ENCODE results near the gene SIT1. TPM values are rescaled to one million over a fixed set of nuclear protein-coding genes. Genes with fewer than 3 reads are reported as not detected.
"Not testable (repeated sequence)": the region's sequence is repeated elsewhere in the genome, so short reads cannot be mapped to it uniquely, and the experiment has no call there.

Gene SIT1
- polyA plus RNA-seq, 1 donor = not detected

DNA sequence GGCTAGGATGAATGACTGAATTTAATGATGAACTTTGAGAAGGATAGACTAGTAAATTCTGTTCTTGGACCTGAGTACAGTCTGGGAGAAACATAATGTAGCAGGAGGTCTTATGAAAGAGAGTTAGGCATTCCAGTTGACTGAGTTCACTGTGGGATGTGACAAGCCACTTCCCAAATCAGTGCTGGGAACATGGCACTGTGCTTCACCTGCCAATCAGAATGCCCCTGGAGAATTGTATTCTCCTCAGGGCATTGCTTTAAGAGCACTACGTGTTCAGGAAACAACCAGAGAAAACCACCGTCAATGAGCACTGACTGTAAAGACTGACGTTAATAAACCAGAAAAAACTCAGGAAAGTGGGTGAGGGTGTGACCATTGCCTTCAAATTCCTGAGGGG lies 8.6 kb upstream of the SIT1 start:
- no peak for DNase-seq

- DNase-seq = no peak
These were observed 8.2 kb upstream of the SIT1 start for GRCh38 chr9:35658968-35659220.

DNA sequence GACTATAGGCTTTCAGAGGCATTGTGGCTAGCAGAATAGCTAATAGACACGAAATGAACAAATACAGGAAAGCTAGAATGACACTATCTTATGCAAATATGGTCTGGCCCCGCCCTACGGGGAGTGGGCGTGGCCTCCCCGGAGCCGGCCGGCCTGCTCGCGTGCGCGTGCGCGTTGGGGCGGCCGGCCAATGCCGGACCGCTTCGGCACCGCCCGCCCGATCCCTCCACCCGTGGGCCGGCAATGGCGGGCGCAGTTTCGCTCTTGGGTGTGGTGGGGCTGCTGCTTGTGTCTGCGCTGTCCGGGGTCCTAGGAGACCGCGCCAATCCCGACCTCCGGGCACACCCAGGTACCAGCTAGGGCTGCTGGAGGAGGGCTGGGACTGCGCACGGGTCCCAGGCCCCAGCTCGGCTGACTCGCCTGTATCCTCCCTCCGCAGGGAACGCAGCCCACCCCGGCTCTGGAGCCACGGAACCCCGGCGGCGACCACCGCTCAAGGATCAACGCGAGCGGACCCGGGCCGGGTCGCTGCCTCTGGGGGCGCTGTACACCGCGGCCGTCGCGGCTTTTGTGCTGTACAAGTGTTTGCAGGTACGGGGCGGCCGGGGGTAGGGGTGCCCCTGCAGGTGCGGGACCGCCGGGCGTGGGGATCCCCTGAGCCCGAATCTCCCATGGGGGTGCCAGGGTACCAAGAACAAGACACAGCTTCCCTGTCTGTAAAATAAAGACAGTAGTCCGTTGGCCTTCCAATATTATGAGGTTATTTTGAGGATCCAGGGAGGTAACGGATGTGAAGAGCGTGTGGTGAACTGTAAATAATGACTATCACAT lies 7.6 kb upstream of the SIT1 start, which contains the start of gene CCDC107:
Gene CCDC107 (plus strand): TSS at position 156 of the 831 bp plus-strand sequence. CDS start 88 bp downstream, at position 244.
- DNase-seq = peak; percentile 93

DNA sequence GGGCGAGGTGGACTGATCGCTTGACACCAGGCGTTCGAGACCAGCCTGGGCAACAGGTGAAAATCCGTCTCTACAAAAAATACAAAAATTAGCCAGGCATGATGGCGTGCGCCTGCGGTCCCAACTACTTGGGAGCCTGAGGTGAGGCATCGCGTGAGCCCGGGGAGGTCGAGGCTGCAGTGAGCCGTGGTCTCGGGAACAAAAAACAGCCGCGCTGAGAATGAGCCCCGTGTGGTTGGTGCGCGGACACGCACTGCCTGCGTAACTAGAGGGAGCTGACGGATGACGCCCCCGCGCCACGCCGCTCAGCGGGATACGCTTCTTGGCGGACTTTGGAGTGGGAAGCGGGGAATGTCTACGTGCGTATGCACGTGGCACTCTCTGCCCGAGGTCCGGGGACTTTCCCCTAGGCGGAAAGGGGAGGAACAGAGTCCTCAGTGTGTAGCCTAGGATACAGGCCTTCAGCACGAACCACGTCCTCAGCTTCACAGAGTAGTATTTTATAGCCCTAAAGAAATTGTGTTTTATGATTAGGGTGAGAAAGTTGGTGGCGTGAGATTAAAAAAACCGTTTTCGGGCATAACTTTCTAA lies 6.9 kb upstream of the SIT1 start, which contains the start of gene RMRP:
Gene RMRP (minus strand): TSS at position 474 of the 591 bp plus-strand sequence.
- peak; percentile 98 for DNase-seq

GRCh38 chr9:35656831-35657545 lies 6.3 kb upstream of the SIT1 start:
- DNase-seq = no peak

DNA sequence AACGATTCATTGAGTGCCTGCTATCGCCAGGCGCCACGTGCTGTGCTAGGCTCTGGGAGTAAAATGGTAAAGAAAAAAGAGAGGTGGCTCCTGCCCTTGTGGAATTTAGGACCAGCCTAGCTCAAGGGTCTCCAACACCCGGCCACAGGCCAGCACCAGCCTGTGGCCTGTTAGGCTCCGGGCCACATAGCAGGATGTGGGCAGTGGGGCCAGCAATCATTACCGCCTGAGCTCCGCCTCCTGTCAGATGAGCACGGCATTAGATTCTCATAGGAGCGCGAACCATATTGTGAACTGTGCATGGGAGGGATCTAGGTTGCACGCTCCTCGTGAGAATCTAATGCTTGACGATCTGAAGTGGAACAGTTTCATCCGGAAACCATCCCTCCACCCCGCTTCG lies 5.6 kb upstream of the SIT1 start:
- no peak for DNase-seq

- DNase-seq = no peak
These were observed 2.9 kb upstream of the SIT1 start for GRCh38 chr9:35653611-35654010.

DNA sequence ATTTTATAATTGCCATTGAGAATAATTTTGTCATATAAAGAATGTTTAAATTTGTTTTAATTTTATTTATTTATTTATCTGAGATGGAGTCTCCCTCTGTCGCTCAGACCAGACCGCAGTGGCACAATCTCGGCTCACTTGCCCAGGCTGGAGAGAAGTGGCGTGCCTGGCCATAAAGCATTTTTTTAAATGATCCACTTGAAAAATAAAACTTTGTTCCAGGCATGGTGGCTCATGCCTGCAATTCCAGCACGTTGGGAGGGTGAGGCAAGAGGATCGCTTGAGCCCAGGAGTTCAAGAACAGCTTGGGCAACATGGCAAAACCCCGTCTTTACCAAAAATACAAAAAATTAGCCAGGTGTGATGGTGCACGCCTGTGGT lies 2.1 kb upstream of the SIT1 start:
- DNase-seq = no peak

DNA sequence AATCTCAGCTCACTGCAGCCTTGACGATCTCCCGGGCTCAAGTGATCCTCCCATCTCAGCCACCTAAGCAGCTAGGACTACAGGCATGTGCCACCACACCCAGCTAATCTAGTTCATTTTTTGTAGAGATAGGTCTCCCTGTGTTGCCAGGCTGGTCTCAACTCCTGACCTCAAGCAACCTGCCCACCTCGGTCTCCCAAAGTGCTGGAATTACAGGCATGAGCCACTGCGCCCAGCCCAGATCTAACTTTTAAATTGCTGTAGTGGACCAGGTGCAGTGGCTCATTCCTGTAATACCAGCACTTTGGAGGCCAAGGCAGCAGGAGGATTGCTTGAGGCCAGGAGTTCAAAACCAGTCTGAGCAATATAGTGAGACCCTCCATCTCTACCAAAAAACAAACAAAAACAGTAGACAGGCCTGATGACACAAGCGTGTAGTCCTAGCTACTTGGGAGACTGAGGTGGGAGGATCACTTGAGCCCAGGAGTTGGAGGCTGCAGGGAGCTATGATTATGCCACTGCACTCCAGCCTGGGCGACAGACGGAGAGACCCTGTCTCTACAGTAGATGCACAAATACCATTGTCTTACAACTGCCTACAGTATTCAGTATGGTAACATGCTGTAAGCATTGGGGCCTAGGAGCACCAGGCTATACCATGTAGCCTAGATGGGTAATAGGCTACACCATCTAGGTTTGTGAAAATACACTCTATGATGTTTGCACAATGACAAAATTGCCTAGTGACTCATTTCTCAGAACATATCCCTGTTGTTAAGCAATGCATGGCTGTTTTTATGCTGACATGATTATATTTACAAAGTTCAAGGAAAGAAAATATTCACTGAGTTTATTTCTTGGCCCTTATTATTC lies 1.5 kb upstream of the SIT1 start:
- no peak for DNase-seq

GRCh38 chr9:35649431-35650340 lies 1.0 kb downstream of the SIT1 start:
- no peak for DNase-seq

DNA sequence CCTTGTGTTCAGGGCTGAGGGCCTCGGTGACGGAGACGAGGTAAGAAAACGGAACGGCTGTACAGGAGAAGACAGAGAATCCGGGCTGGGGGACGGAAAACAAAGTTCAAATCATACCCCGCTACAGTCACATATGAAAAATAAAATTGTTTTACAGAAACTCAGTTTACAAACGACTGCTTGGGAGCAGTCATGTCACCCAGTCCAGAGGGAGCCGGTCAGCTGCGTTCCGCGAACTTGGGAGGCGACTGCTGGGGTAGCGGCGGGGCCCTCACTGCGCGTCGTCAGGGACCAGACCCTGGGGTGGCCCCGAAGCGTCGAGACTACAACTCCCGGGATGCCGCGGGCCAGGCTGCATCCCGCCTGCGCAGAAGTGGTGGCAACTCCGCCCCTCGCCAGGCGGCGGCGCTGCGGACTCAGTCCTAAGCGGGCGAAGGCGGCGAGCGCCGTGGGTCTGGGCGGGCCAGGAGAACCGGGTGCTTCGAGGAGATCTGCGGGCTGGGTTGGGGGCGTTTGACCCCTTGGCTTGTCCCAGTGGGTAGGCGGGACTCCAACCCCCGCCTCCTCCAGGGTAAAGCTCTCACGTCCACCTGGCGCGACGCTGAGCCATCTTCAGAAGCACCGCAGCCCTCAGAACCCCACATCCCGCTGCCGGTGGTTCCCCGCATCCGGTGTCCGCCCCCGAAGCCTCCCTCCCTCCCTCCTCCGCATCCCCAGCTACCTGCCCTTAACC lies 4.0 kb downstream of the SIT1 start:
- peak; percentile 95 for DNase-seq

DNA sequence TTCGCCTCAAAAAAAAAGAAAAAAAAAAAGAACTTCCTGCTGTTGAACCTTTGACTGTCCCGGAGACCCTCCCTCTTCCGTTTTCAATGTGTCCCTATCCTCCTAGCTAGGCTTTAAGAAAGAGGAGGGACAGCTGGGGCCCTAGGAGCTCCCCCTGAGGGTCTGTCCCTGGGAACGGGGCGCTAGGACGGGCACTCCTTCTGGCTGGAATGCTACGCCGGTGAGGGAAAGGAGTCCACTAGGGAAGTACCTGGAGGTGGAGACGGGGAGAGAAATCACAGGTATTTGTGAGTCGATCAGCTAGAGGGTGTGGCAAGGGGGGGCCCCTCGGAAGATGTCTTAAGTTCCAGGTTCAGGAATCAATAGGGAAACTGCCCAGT lies 4.6 kb downstream of the SIT1 start:
- no peak for DNase-seq

DNA sequence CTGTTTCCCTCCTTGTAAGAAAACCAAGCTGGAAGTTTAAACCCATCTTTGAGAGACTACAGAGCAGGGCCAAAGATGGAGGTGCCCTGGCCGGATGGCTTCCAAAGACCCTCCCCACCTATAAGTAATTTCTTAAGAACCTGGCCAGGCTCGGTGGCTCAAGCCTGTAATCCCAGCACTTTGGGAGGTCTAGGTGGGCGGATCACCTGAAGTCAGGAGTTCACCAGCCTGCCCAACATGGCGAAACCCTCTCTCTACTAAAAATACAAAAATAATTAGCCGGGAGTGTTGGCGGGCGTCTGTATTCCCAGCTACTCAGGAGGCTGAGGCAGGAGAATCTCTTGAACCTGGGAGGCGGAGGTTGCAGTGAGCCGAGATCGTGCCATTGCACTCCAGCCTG lies 5.0 kb downstream of the SIT1 start:
- not testable (repeated sequence) for DNase-seq

- DNase-seq = no peak
These were observed 7.7 kb downstream of the SIT1 start for GRCh38 chr9:35643046-35643445.

DNA sequence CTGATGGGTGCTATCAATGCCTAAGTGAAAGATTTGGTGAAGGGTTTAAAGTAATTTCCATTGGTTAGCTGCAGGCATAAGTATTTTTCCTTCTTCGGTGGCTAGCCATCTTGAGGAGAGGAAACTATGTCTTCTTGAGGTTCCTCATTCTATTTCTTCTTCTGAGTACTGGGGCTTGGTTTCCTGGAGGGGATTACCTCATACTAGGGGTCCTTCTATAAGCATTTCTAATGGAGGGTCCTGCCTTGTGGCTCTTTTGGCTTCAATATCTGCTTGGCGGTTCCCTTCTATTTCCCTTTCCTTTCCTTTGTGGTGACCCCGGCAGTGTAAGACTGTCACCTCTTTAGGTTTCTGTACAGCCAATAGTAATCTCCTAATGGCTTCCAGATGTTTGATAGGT lies 9.3 kb downstream of the SIT1 start:
- DNase-seq = not testable (repeated sequence)

- not testable (repeated sequence) for DNase-seq
These were observed 10.3 kb downstream of the SIT1 start for GRCh38 chr9:35640431-35640830.

DNA sequence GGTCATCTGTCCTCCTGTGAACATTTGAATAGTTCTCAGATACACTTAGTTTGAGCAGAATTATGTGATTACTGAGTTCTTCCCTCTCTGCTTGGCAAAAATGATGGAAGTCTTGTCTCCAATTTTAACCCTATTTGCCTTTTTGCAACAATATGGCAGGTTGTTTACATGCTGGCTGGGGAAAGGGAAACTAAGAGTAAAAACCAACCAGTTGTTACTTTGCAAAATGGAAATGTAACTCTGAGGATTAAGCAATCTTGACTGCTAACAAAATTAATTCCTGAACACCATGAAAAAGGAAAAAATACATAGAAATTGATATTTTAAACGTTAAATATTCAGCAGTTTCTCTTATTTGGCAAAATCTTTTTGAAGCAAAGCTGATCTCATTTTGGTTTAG lies 11.1 kb downstream of the SIT1 start:
- no peak for DNase-seq

GRCh38 chr9:35639225-35639624 lies 11.5 kb downstream of the SIT1 start:
- not testable (repeated sequence) for DNase-seq

DNA sequence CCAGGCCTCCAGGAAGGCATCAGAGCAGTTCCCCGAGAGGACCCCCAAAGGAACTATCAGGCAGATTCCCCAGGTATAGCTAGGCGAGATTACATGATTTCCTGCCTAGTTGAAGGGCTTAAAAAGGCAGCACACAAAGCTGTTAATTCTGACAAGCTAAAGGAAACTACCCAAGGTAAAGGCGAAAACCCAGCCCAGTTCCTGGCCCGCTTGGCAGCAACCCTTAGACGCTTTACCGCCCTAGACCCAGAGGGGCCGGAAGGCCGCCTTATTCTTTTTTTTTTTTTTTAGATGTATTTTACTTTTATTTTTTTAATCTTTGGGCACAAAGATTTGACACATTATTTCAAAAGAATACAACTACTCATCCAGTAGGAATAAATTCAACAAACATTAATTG lies 12.0 kb downstream of the SIT1 start:
- DNase-seq = not testable (repeated sequence)

DNA sequence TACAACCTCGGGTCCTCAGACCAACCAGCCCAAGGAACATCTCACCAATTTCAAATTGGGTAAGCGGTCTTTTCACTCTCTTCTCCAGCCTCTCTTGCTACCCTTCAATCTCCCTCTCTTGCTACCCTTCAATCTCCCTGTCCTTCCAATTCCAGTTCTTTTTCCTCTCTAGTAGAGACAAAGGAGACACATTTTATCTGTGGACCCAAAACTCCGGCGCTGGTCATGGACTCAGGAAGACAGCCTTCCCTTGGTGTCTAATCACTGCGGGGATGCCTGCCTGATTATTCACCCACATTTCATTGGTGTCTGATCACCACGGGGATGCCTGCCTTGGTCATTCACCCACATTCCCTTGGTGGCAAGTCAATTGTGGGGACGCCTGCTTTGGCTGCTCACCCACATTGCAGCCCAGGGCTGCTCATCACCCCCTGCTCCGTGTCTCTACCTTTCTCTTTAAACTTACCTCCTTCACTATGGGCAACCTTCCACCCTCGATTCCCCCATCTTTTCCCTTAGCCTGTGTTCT lies 13.2 kb downstream of the SIT1 start:
- DNase-seq = not testable (repeated sequence)

DNA sequence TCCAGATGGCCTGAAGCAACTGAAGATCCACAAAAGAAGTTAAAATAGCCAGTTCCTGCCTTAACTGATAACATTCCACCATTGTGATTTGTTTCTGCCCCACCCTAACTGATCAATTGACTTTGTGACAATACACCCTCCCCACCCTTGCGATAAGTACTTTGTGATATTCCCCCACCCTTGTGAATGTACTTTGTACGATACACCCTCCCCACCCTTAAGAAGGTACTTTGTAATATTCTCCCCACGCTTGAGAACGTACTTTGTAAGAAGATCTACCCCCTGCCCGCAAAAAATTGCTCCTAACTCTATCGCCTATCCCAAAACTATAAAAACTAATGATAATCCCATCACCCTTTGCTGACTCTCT lies 13.9 kb downstream of the SIT1 start:
- not testable (repeated sequence) for DNase-seq
